CD14-positive monocyte (primary cell): ENCODE measurements around the gene ARID1B. TPM values are rescaled to one million over a fixed set of nuclear protein-coding genes. Genes with fewer than 3 reads are reported as not detected.

Experiments
- DNase-seq, 3 donors: peaks; one replicate each; pipeline ENCODE4 v3.0.0-alpha.2; 2011 to 2022
- H2AFZ ChIP-seq: 2 replicates; pipeline ENCODE4 v1.6.0; 2012; ENCODE audit warnings: mild to moderate bottlenecking, low read depth, low read length, inconsistent platforms; ENCODE audit not compliant: insufficient read depth, poor library complexity, severe bottlenecking
- H3K27ac ChIP-seq, 2 donors: 1 replicate in 1 of 2; 2 replicates in 1 of 2; pipeline ENCODE4 v1.5.1; 2012 to 2013; ENCODE audit warnings: low read length in 2 of 2, control low read depth in 1 of 2, inconsistent platforms in 1 of 2, low read depth in 1 of 2, mild to moderate bottlenecking in 1 of 2
- H3K27me3 ChIP-seq, 2 donors: one replicate each; pipeline versions ENCODE4 v1.6.0 to v1.6.1; 2011 to 2013; ENCODE audit warnings: low read length in 2 of 2; ENCODE audit not compliant: control insufficient read depth in 2 of 2, insufficient read depth in 2 of 2
- H3K36me3 ChIP-seq, 2 donors: replicated peaks in 1 of 2; 1 replicate in 1 of 2; 2 replicates in 1 of 2; pipeline versions ENCODE4 v1.5.1 to v1.6.1; 2012 to 2013; ENCODE audit warnings: low read length in 2 of 2, control low read depth in 1 of 2, inconsistent platforms in 1 of 2, mild to moderate bottlenecking in 1 of 2; ENCODE audit not compliant: insufficient read depth in 2 of 2, control insufficient read depth in 1 of 2
- H3K4me1 ChIP-seq, 2 donors: 1 replicate in 1 of 2; 2 replicates in 1 of 2; pipeline versions ENCODE4 v1.5.1 to v1.6.1; 2012 to 2013; ENCODE audit warnings: low read length in 2 of 2, control low read depth in 1 of 2, inconsistent platforms in 1 of 2, mild to moderate bottlenecking in 1 of 2, moderate library complexity in 1 of 2; ENCODE audit not compliant: insufficient read depth in 2 of 2, control insufficient read depth in 1 of 2
- H3K4me2 ChIP-seq: replicated peaks from 2 replicates; pipeline ENCODE3; 2012; ENCODE audit warnings: low read length, moderate library complexity, mild to moderate bottlenecking; ENCODE audit not compliant: poor library complexity, severe bottlenecking; ENCODE audit errors: extremely low read depth
- H3K4me3 ChIP-seq, 3 experiments: fragments of 200-600 bp in 1 of 3; sonication (generic) in 1 of 3; replicated peaks in 1 of 3; 1 replicate in 2 of 3; 2 replicates in 1 of 3; pipeline ENCODE4 v1.5.1; 2011 to 2013; ENCODE audit warnings: low read length in 3 of 3, mild to moderate bottlenecking in 3 of 3, control low read depth in 2 of 3, low read depth in 2 of 3, inconsistent platforms in 1 of 3, moderate library complexity in 1 of 3
- H3K79me2 ChIP-seq: 2 replicates; pipeline ENCODE4 v1.6.0; 2012; ENCODE audit warnings: mild to moderate bottlenecking, control low read depth, inconsistent platforms, low read length, moderate library complexity; ENCODE audit not compliant: insufficient read depth
- H3K9ac ChIP-seq: 2 replicates; pipeline ENCODE4 v1.6.0; 2017; ENCODE audit warnings: low read length, mild to moderate bottlenecking; ENCODE audit not compliant: insufficient read depth, poor library complexity, severe bottlenecking
- H3K9me3 ChIP-seq, 2 donors: replicated peaks in 1 of 2; 1 replicate in 1 of 2; 2 replicates in 1 of 2; pipeline versions ENCODE4 v1.5.1 to v1.6.1; 2012 to 2013; ENCODE audit warnings: low read length in 2 of 2, control low read depth in 1 of 2; ENCODE audit not compliant: control insufficient read depth in 1 of 2, insufficient read depth in 1 of 2
- H4K20me1 ChIP-seq: 2 replicates; pipeline ENCODE4 v1.6.0; 2012; ENCODE audit warnings: mild to moderate bottlenecking, low read length, control low read depth, moderate library complexity; ENCODE audit not compliant: insufficient read depth
- H3K27ac Mint-ChIP-seq, 7 donors: one replicate each; pipeline ENCODE4 v1.8.0; 2020; ENCODE audit warnings: mild to moderate bottlenecking in 7 of 7, mixed read lengths in 7 of 7, moderate library complexity in 6 of 7, inconsistent platforms in 2 of 7
- H3K27me3 Mint-ChIP-seq, 3 donors: one replicate each; pipeline ENCODE4 v1.8.0; 2021 to 2022; ENCODE audit warnings: low read depth in 3 of 3, mild to moderate bottlenecking in 3 of 3, mixed read lengths in 3 of 3, moderate library complexity in 3 of 3, inconsistent platforms in 1 of 3
- H3K36me3 Mint-ChIP-seq, 2 donors: one replicate each; pipeline ENCODE4 v1.8.0; 2020; ENCODE audit warnings: mixed read lengths in 2 of 2, inconsistent platforms in 1 of 2, mild to moderate bottlenecking in 1 of 2
- H3K4me1 Mint-ChIP-seq: one replicate; pipeline ENCODE4 v1.8.0; 2020; ENCODE audit warnings: mild to moderate bottlenecking, mixed read lengths
- H3K4me3 Mint-ChIP-seq, 2 donors: one replicate each; pipeline ENCODE4 v1.8.0; 2020; ENCODE audit warnings: mild to moderate bottlenecking in 2 of 2, mixed read lengths in 2 of 2, moderate library complexity in 1 of 2
- H3K9me3 Mint-ChIP-seq, 7 donors: one replicate each; pipeline ENCODE4 v1.8.0; 2020 to 2022; ENCODE audit warnings: mixed read lengths in 7 of 7, mild to moderate bottlenecking in 6 of 7, moderate library complexity in 6 of 7, inconsistent platforms in 2 of 7
- CTCF ChIP-seq: fragments of 200-600 bp; IDR thresholded peaks from one replicate; pipeline ENCODE4 v1.8.0; 2022; ENCODE audit warnings: antibody characterized with exemption, mild to moderate bottlenecking
- whole genome bisulfite sequencing: methylation state at CpG from one replicate; pipeline ENCODE4 v1.1.5; 2013; ENCODE audit warnings: missing lambda C conversion rate; ENCODE audit not compliant: insufficient coverage; 5-methylcytosine and 5-hydroxymethylcytosine counted together
- intact Hi-C, 2 donors: fragments of 100-400 bp; cut with micrococcal nuclease; formaldehyde crosslinking; loops; one replicate each; pipeline versions ENCODE4 v1.15.0 to v1.15.1; 2023
- polyA plus RNA-seq, 3 donors: library from polyadenylated mRNA; depleted of rRNA in 1 of 3; unstranded in 2 of 3; stranded (reverse) in 1 of 3; fragments of 300-500 nt in 2 of 3; fragments of >200 nt in 1 of 3; fragmentation: Illumina TruSeq in 2 of 3; gene quantifications; 1 replicate in 2 of 3; 2 replicates in 1 of 3; pipeline ENCODE4 v1.2.3, GENCODE V29; 2012 to 2021

ARID1B gene
- polyA plus RNA-seq, 3 donors, result 3.2 to 22.1 (median 3.8) TPM

- Mint-ChIP-seq H3K4me1 (peaks cover 5% of the 10 kb centered on the region), H3K27me3 (peaks cover 14 to 19% (median 18%) of the 10 kb centered on the region in 3 donors), H3K9me3 (peaks cover 0 to 3% (median 0%) of the 10 kb centered on the region in 7 donors), H3K4me3 (no peak overlapping the region), H3K27ac (no peak overlapping the region), H3K36me3 (peaks cover 0 to 2% of the 10 kb centered on the region in 2 donors)
- Histone ChIP-seq H3K4me2 (no peak overlapping the region), H3K79me2 (no peaks in the 10 kb centered on the region), H3K4me3 (no peak overlapping the region), H3K27me3 (peaks cover 0 to 10% of the 10 kb centered on the region in 2 donors), H3K36me3 (no peaks in the 10 kb centered on the region), H3K9ac (no peak overlapping the region), H2AFZ (no peak overlapping the region), H3K27ac (no peak overlapping the region), H3K4me1 (peaks cover 0 to under 1% of the 10 kb centered on the region in 2 donors), H3K9me3 (no peaks in the 10 kb centered on the region), H4K20me1 (no peaks in the 10 kb centered on the region)
- no peak for TF ChIP-seq CTCF
- no peak for DNase-seq
- 97% methylated on average over 23 of the region's 23 CpGs for WGBS
- intact Hi-C loops, result no loop called here
These were observed 451.4 kb downstream of the ARID1B start for GRCh38 chr6:157228426-157229131.

GRCh38 chr6:157229132-157229618, 452.0 kb downstream of the ARID1B start:
- H3K4me3 Mint-ChIP-seq, result no peak overlapping the region
- H3K27me3 Mint-ChIP-seq, result peaks cover 14 to 17% (median 15%) of the 10 kb centered on the region in 3 donors

More at GRCh38 chr6:157229132-157229618, 452.0 kb downstream of the ARID1B start:
- no peaks in the 10 kb centered on the region for H3K36me3 Mint-ChIP-seq
- peaks cover 0 to 3% (median 0%) of the 10 kb centered on the region in 7 donors for H3K9me3 Mint-ChIP-seq
- no peak overlapping the region for H3K27ac ChIP-seq
- intact Hi-C loops, result no loop called here
- peaks cover 0 to 11% of the 10 kb centered on the region in 2 donors for H3K27me3 ChIP-seq
- H3K4me1 Mint-ChIP-seq, result peaks cover 1% of the 10 kb centered on the region
- H3K36me3 ChIP-seq, result no peaks in the 10 kb centered on the region
- H3K9me3 ChIP-seq, result no peaks in the 10 kb centered on the region
- H3K4me2 ChIP-seq, result no peak overlapping the region
- WGBS, result 87% methylated on average over 4 of the region's 8 CpGs
- H3K79me2 ChIP-seq, result no peaks in the 10 kb centered on the region
- no peak for TF ChIP-seq CTCF
- peak overlapping the region in 1 of 7 donors; percentile 15 for H3K27ac Mint-ChIP-seq
- H2AFZ ChIP-seq, result no peak overlapping the region
- no peak overlapping the region for H3K4me3 ChIP-seq
- no peaks in the 10 kb centered on the region for H3K4me1 ChIP-seq
- no peak for DNase-seq
- no peaks in the 10 kb centered on the region for H4K20me1 ChIP-seq
- H3K9ac ChIP-seq, result no peak overlapping the region
